ENCODE results near the gene SLC31A1. TPM values are rescaled to one million over a fixed set of nuclear protein-coding genes. Genes with fewer than 3 reads are reported as not detected.

SLC31A1 gene
- total RNA-seq, 2 donors from 2014 or later, result 6.7 to 7.9 TPM

DNA sequence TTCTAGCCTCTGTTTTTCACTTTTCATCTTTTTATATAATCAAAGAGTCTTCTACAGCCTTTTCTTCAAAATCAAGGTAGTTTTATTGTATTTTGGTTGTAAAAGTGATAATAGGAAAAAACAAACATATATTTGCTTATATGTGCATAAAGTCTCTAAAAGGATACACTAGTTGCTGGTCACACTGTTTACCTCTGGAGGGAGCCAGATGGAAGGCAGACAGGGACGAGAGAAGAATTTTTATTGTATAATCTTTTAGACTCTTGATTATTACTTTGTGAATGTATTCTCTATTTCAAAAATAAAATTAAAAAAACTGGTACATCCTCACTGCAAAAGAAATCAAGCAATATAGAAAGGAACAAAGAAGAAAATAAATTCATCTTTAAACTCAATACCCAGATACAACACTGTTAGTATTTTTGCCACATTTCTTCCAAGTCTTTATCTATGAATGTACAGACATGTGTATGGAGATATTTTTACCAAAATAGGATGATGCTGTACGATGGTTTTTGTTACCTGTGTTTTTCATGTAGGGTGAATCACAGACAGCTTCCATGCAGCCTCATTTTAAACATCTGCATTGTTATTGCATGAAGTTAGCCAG lies 88.0 kb downstream of the SLC31A1 start:
- Histone ChIP-seq H3K4me1 (no peaks in the 10 kb centered on the region), H3K27me3 (no peaks in the 10 kb centered on the region), H3K36me3 (replicated peaks in 1 of 2; ENCODE audit: insufficient read depth in 1 of 2, low read depth in 2 of 2) (no peaks in the 10 kb centered on the region), H3K4me3 (no peak overlapping the region), H3K27ac (no peak overlapping the region), H3K9me3 (no peaks in the 10 kb centered on the region)
- DNase-seq, result peak; percentile 40 to 59 (median 54)
- 3 to 4% methylated on average over 2 of the region's 2 CpGs for WGBS, 2 donors
- TF ChIP-seq POLR2A (IDR thresholded peaks at IDR 0.05) (no peak), CTCF (IDR thresholded peaks at IDR 0.05) (peak; percentile 36 to 83 (median 67))
- no peak for ATAC-seq
- intact Hi-C loops (cut with DNase I), result no loop called here

GRCh38 chr9:113310538-113310937 lies 89.2 kb downstream of the SLC31A1 start:
- no peaks in the 10 kb centered on the region for H3K36me3 ChIP-seq (replicated peaks in 1 of 2; ENCODE audit: insufficient read depth in 1 of 2, low read depth in 2 of 2)
- WGBS, 2 donors, result 31 to 53% methylated on average over 3 of the region's 3 CpGs
- H3K4me1 ChIP-seq, result no peaks in the 10 kb centered on the region
- no peaks in the 10 kb centered on the region for H3K9me3 ChIP-seq
- ATAC-seq, result no peak
- intact Hi-C loops (cut with DNase I), result loop anchor here (5.0 kb wide), 1 partner anchor 97 kb away; no protein-coding TSS in a partner anchor
- no peak overlapping the region for H3K27ac ChIP-seq
- H3K4me3 ChIP-seq, result no peak overlapping the region
- no peak for DNase-seq
- no peaks in the 10 kb centered on the region for H3K27me3 ChIP-seq
- TF ChIP-seq POLR2A (IDR thresholded peaks at IDR 0.05) (no peak), CTCF (IDR thresholded peaks at IDR 0.05) (no peak)

- no peaks in the 10 kb centered on the region for H3K36me3 ChIP-seq (replicated peaks in 1 of 2; ENCODE audit: insufficient read depth in 1 of 2, low read depth in 2 of 2)
- H3K27ac ChIP-seq, result no peak overlapping the region
- ATAC-seq, result no peak
- no peaks in the 10 kb centered on the region for H3K9me3 ChIP-seq
- intact Hi-C loops (cut with DNase I), result loop anchor here (5.0 kb wide), 1 partner anchor 95 kb away; no protein-coding TSS in a partner anchor
- DNase-seq, result no peak
- H3K4me3 ChIP-seq, result no peak overlapping the region
- no peaks in the 10 kb centered on the region for H3K27me3 ChIP-seq
- TF ChIP-seq CTCF (IDR thresholded peaks at IDR 0.05), result no peak
- no peak for TF ChIP-seq POLR2A (IDR thresholded peaks at IDR 0.05)
- H3K4me1 ChIP-seq, result no peaks in the 10 kb centered on the region
- 89 to 92% methylated on average over 3 of the region's 3 CpGs for WGBS, 2 donors
Measured at GRCh38 chr9:113311961-113312360, 90.6 kb downstream of the SLC31A1 start.

- 33 to 45% methylated on average over 5 of the region's 5 CpGs for WGBS, 2 donors
- intact Hi-C loops (cut with DNase I), result loop anchor here (5.0 kb wide), 1 partner anchor 94 kb away; no protein-coding TSS in a partner anchor
- no peaks in the 10 kb centered on the region for H3K36me3 ChIP-seq (replicated peaks in 1 of 2; ENCODE audit: insufficient read depth in 1 of 2, low read depth in 2 of 2)
- no peak overlapping the region for H3K27ac ChIP-seq
- DNase-seq (no peak), ATAC-seq (no peak)
- H3K4me3 ChIP-seq, result no peak overlapping the region
- TF ChIP-seq CTCF (IDR thresholded peaks at IDR 0.05), result no peak
- TF ChIP-seq POLR2A (IDR thresholded peaks at IDR 0.05), result no peak
- H3K27me3 ChIP-seq, result no peaks in the 10 kb centered on the region
- H3K4me1 ChIP-seq, result no peaks in the 10 kb centered on the region
- H3K9me3 ChIP-seq, result no peaks in the 10 kb centered on the region
Measured at GRCh38 chr9:113313261-113313660, 91.9 kb downstream of the SLC31A1 start.

Other genes starting within 250 kb of the SLC31A1 start
- 1 to 10 TPM in 1 of 2 donors, not detected in 1; 2.6 TPM for gene ZNF883, start 209.4 kb upstream of the SLC31A1 start, total RNA-seq
- gene ZFP37, start 164.8 kb upstream of the SLC31A1 start, total RNA-seq, result 1 to 10 TPM in 1 of 2 donors, under 1 TPM in 1; 0.33 to 4.4 TPM
- gene SLC31A2, start 70.5 kb upstream of the SLC31A1 start, total RNA-seq, result 10 to 100 TPM; 16.3 to 23.7 TPM
- gene FKBP15, start 267 bp upstream of the SLC31A1 start, total RNA-seq, result 10 to 100 TPM; 15.8 to 21.3 TPM
- 10 to 100 TPM; 21.3 to 27.0 TPM for gene CDC26, start 54.0 kb downstream of the SLC31A1 start, total RNA-seq
- gene PRPF4, start 54.1 kb downstream of the SLC31A1 start, total RNA-seq, result 10 to 100 TPM in 1 of 2 donors, 1 to 10 TPM in 1; 5.6 to 10.1 TPM
- gene RNF183, start 81.8 kb downstream of the SLC31A1 start, total RNA-seq, result not detected
- 1 to 10 TPM; 1.0 to 2.3 TPM for gene WDR31, start 118.7 kb downstream of the SLC31A1 start, total RNA-seq
- gene BSPRY, start 128.0 kb downstream of the SLC31A1 start, total RNA-seq, result 10 to 100 TPM; 27.0 to 47.0 TPM
- gene HDHD3, start 155.4 kb downstream of the SLC31A1 start, total RNA-seq, result 10 to 100 TPM; 38.9 to 51.9 TPM
- gene ALAD, start 179.7 kb downstream of the SLC31A1 start, total RNA-seq, result 10 to 100 TPM; 42.5 to 44.1 TPM
- 10 to 100 TPM; 13.8 to 17.6 TPM for gene POLE3, start 189.1 kb downstream of the SLC31A1 start, total RNA-seq
- gene C9orf43, start 189.2 kb downstream of the SLC31A1 start, total RNA-seq, result 1 to 10 TPM in 1 of 2 donors, not detected in 1; 1.6 TPM
- gene RGS3, start 242.2 kb downstream of the SLC31A1 start, total RNA-seq, result 10 to 100 TPM; 25.7 to 96.9 TPM

Measured in body of pancreas (tissue), 4 donors.